ENCODE measurements around the gene PPTC7. TPM values are rescaled to one million over a fixed set of nuclear protein-coding genes. Genes with fewer than 3 reads are reported as not detected.

Gene PPTC7, protein sequence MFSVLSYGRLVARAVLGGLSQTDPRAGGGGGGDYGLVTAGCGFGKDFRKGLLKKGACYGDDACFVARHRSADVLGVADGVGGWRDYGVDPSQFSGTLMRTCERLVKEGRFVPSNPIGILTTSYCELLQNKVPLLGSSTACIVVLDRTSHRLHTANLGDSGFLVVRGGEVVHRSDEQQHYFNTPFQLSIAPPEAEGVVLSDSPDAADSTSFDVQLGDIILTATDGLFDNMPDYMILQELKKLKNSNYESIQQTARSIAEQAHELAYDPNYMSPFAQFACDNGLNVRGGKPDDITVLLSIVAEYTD
- total RNA-seq (2012; rRNA removed) = 7.4 and 10.0 TPM in 2 replicates

DNA sequence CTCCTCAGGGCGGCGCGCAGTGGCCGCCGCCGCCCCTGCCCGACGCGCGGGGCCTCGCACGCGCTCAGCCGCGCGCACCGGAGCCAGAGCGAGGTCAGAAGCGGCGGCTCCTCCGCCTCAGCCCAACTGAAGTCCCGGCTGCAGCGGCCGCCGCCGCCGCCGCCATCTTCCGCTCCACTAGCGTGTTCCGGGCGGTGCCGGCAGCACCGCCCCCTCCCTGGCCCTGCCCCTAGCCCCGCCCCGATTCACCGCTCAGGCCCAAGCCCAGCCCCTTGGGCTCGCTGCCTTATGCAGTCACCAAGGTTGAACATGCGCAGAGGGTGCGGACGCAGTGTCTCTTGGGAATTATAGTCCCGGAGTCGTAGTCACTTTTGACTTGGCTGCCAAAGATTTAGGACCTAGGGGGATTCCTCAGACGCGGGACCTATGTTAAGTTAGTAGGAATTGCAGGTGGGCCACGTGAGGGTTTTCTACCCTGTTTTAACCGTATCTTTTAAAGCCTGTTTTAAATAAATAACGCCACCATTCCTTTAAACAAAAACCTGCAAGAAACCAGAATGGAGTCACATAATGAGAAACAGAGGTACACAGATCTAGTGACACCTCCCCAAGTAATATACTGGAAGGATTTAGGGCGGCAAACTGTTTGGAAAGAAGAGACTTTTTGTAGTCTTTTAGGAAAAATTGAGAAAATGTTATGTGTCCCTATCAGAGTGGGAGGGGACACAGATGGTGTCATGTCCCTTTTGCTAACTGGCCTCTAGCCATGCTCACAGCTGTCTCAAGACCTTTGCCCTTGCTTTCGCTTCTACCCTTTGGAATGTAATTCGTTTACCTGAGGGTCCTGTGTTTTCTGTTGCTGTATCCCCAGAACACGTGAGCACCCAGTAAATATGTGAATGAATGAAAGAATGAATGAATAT, at the start of gene PPTC7:
Gene PPTC7, minus strand, starts transcription at position 182 of the 923 bp plus-strand sequence. CDS start 287 bp downstream, outside the sequence.
- no peaks in the 10 kb centered on the region for H3K27me3 ChIP-seq (ENCODE audit: control insufficient read depth, insufficient read depth, low read length)
- H3K4me2 ChIP-seq (ENCODE audit: low read length) = peak within 1 kb of the TSS; percentile 92
- H3K4me1 ChIP-seq (ENCODE audit: control insufficient read depth, insufficient read depth, low read length) = peaks cover 22% of the 10 kb centered on the region
- H3K36me3 ChIP-seq (ENCODE audit: insufficient read depth, low read length) = no peaks in the 10 kb centered on the region
- peak within 1 kb of the TSS; percentile 80 for H3K4me3 ChIP-seq (ENCODE audit: low read length)
- peak within 1 kb of the TSS; percentile 89 for H3K9ac ChIP-seq (ENCODE audit: low read depth, low read length)
- no peaks in the 10 kb centered on the region for H3K9me3 ChIP-seq (replicated peaks; ENCODE audit: low read length)

DNA sequence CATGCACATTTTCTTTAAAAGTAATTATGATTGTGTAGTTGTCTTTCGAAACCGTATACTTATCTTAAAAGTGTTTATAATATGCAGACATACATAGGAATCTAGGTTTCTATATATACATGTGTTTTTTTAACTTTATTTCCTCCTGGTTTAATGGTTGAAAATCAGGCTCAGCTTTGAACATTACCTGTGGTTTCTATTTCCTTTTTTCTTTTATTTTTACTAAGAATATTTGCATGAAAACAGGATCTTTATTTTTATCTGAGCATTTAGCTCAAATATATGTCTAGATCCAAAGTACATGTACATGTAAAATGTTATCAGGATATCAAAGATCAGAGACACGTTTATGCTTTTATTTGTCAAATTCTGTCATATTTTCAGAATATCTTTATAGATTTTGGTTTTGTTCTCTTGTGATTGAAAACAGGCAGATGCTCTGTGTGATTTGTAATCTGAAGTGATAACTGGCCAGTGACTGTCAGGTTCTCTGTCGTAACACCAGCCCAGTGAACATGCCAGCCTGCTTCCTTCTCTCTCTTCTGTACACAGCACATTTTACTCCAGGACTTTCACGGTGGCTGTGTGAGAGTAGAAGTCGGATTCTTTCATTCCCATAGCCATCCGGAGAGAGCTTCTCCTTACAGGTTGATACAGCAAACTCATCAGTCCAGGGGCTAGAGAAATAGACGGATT, 44.5 kb upstream of the PPTC7 start:
- no peaks in the 10 kb centered on the region for H3K9me3 ChIP-seq (replicated peaks; ENCODE audit: low read length)
- H3K4me3 ChIP-seq (ENCODE audit: low read length) = no peak overlapping the region
- H3K27me3 ChIP-seq (ENCODE audit: control insufficient read depth, insufficient read depth, low read length) = no peaks in the 10 kb centered on the region
- H3K36me3 ChIP-seq (ENCODE audit: insufficient read depth, low read length) = no peaks in the 10 kb centered on the region
- no peak overlapping the region for H3K4me2 ChIP-seq (ENCODE audit: low read length)
- no peaks in the 10 kb centered on the region for H3K4me1 ChIP-seq (ENCODE audit: control insufficient read depth, insufficient read depth, low read length)
- no peak overlapping the region for H3K9ac ChIP-seq (ENCODE audit: low read depth, low read length)

DNA sequence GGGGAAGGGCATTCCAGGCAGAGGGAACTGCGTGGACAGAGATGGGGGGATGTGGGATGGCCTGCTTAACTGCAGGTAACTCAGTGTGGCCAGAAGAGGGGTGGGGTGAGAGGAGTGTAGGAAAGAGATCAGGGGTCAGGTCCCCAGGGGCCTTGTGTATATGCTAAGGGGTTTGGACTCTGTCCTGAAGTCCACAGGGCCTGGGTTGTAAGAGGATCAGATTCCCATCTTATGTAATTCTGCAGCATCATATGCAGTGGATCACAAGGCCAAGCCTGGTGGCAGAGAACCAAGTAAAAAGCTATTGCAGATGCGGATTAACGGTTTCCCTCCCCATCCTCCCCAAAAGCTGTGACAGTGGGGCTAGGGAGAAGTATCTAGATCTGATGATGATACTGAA, 39.5 kb upstream of the PPTC7 start:
- no peak overlapping the region for H3K9ac ChIP-seq (ENCODE audit: low read depth, low read length)
- no peaks in the 10 kb centered on the region for H3K27me3 ChIP-seq (ENCODE audit: control insufficient read depth, insufficient read depth, low read length)
- H3K4me1 ChIP-seq (ENCODE audit: control insufficient read depth, insufficient read depth, low read length) = no peaks in the 10 kb centered on the region
- no peaks in the 10 kb centered on the region for H3K36me3 ChIP-seq (ENCODE audit: insufficient read depth, low read length)
- H3K4me3 ChIP-seq (ENCODE audit: low read length) = no peak overlapping the region
- H3K9me3 ChIP-seq (replicated peaks; ENCODE audit: low read length) = no peaks in the 10 kb centered on the region
- no peak overlapping the region for H3K4me2 ChIP-seq (ENCODE audit: low read length)

DNA sequence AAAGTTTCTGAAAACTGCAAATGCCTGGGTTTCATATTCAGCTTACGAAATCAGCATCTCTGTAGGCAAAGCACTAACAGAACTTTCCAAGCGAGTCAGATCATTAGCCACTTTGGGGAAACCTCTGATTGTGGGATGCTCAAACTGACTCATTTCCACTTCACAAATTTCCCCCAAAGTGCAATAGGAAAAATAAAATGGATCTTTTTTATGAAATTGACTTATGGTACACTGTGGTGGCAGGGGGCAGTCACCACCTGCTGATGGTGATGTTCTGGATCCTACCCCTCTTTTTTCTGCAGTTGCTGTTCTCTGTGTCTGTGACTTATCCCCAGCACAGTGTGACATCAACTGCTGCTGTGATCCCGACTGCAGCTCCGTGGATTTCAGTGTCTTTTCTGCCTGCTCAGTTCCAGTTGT, 36.4 kb upstream of the PPTC7 start:
- no peaks in the 10 kb centered on the region for H3K9me3 ChIP-seq (replicated peaks; ENCODE audit: low read length)
- peaks cover 4% of the 10 kb centered on the region for H3K4me1 ChIP-seq (ENCODE audit: control insufficient read depth, insufficient read depth, low read length)
- no peak overlapping the region for H3K4me3 ChIP-seq (ENCODE audit: low read length)
- H3K36me3 ChIP-seq (ENCODE audit: insufficient read depth, low read length) = peaks cover 3% of the 10 kb centered on the region
- no peak overlapping the region for H3K9ac ChIP-seq (ENCODE audit: low read depth, low read length)
- no peak overlapping the region for H3K4me2 ChIP-seq (ENCODE audit: low read length)
- H3K27me3 ChIP-seq (ENCODE audit: control insufficient read depth, insufficient read depth, low read length) = no peaks in the 10 kb centered on the region

DNA sequence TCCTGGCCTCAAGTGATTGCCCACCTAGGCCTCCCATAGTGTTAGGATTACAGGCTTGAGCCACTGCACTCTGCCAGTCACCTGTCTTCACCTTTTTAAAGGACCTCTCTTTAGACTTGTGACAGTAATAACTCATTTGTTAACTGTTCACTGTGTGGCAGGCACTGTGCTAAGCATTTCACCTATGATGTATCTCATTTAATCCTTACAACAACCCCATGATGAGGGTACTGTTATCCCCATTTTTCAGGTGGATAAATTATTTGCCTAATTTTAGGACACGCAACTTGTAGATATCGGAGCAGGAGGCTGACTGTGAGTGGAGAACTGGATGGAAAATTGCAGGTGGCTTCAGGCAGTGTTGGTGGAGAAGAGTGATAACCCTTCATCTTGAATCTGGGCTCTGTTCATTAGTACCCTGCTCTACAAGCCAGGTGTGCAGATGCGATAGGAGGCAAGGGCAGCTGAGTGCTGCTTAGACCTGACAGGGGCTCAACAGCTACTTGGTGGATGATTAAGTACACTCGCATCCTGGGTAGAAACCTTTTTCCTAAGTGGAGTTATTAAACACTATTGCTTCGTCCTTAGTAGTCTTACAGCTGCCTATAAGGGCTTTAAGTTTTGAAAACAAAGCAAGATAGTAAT, 33.5 kb upstream of the PPTC7 start:
- Histone ChIP-seq H3K9me3 (replicated peaks; ENCODE audit: low read length) (no peaks in the 10 kb centered on the region), H3K4me3 (ENCODE audit: low read length) (no peak overlapping the region), H3K36me3 (ENCODE audit: insufficient read depth, low read length) (peaks cover 3% of the 10 kb centered on the region), H3K4me2 (ENCODE audit: low read length) (no peak overlapping the region), H3K27me3 (ENCODE audit: control insufficient read depth, insufficient read depth, low read length) (no peaks in the 10 kb centered on the region), H3K9ac (ENCODE audit: low read depth, low read length) (no peak overlapping the region), H3K4me1 (ENCODE audit: control insufficient read depth, insufficient read depth, low read length) (peaks cover 9% of the 10 kb centered on the region)

DNA sequence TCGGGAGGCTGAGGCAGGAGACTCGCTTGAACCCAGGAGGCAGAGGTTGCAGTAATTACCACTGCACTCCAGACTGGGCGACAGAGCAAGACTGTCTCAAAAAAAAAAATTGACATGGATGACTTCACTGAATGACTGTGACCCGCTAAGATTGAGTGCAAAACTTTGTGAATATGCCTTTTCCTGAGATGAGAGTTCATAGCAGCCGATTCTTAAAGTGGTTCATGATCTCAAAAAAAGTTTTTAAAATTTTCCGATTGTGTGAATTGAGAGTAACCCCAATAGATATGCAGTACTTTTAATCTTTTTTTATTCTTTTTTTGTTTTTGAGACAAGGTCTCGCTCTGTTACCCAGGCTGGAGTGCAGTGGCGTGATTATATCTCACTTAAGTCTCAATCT, 32.1 kb upstream of the PPTC7 start:
- H3K27me3 ChIP-seq (ENCODE audit: control insufficient read depth, insufficient read depth, low read length) = no peaks in the 10 kb centered on the region
- peaks cover 9% of the 10 kb centered on the region for H3K4me1 ChIP-seq (ENCODE audit: control insufficient read depth, insufficient read depth, low read length)
- no peak overlapping the region for H3K4me2 ChIP-seq (ENCODE audit: low read length)
- no peak overlapping the region for H3K9ac ChIP-seq (ENCODE audit: low read depth, low read length)
- no peaks in the 10 kb centered on the region for H3K9me3 ChIP-seq (replicated peaks; ENCODE audit: low read length)
- H3K36me3 ChIP-seq (ENCODE audit: insufficient read depth, low read length) = peaks cover 3% of the 10 kb centered on the region
- no peak overlapping the region for H3K4me3 ChIP-seq (ENCODE audit: low read length)

DNA sequence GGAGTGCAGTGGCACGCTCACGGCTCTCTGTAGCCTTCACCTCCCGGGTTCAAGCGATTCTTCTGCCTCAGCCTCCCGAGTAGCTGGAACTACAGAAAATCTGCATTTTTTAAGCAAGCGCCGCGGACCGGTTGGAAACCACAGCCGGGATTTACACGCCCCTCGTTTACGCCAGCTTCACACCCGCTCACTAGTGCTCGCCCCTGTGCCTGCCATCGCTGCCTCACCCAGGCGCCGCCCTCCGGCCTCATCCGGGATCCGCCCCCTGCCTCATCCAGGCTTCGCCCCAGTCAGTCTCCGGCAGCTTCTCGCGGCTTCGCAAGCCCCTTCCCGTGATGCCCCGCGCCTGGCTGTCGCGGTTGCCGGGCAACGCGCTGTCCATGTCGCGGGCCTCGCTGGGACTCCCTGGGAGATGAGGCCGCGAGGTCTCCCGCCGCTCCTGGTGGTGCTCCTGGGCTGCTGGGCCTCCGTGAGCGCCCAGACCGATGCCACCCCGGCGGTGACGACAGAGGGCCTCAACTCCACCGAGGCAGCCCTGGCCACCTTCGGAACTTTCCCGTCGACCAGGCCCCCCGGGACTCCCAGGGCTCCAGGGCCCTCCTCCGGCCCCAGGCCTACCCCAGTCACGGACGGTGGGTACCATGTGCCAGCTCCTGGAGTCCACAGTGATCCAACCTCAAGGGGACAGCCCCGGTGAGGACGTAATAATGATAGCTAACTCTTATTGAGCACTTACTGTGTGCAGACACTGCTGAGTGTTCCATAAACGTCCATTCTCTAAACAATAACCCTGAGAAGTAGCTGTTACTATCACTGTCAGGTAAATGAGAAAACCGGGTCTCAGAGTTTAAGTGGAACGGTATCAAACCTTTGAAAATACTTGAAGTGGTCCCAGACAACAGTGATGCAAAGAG, 30.9 kb upstream of the PPTC7 start, which contains the start of gene TCTN1:
Gene TCTN1, plus strand, starts transcription at position 359 of the 914 bp plus-strand sequence. Its CDS starts 54 bp downstream, at position 413.
- Histone ChIP-seq H3K4me3 (ENCODE audit: low read length) (peak within 1 kb of the TSS; percentile 80), H3K4me2 (ENCODE audit: low read length) (peak within 1 kb of the TSS; percentile 85), H3K9ac (ENCODE audit: low read depth, low read length) (peak within 1 kb of the TSS; percentile 90), H3K4me1 (ENCODE audit: control insufficient read depth, insufficient read depth, low read length) (peaks cover 9% of the 10 kb centered on the region), H3K9me3 (replicated peaks; ENCODE audit: low read length) (no peaks in the 10 kb centered on the region), H3K27me3 (ENCODE audit: control insufficient read depth, insufficient read depth, low read length) (no peaks in the 10 kb centered on the region), H3K36me3 (ENCODE audit: insufficient read depth, low read length) (peaks cover 3% of the 10 kb centered on the region)

DNA sequence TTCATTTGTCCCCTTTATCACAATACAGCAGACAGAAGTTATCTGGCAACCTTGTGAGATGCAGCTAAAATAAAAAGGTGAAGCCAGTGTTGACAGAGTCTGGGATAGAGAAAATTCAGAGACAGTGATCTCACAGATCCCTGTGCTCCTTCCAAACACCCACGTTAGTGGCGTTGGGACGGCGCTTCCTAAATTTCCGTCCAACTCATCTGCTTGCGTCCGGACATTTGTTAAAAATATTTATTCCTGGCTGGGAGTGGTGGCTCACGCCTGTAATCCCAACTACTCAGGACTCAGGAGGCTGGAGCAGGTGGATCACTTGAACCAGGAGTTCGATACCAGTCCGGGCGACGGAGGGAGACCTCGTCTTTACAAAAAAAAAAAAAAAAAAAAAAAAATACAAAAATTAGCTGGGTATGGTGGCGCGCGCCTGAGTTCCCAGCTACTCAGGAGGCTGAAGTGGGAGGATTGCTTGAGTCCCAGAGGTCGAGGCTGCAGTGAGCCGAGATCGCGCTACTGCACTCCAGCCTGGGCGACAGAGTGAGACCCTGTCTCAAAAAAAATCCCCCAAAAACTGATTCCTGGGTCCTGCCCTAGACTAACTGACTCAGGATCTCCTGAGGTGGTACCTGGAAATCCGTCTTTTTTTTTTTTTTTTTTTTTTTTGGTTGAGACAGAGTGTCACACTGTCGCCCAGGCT, 30.1 kb upstream of the PPTC7 start:
- H3K36me3 ChIP-seq (ENCODE audit: insufficient read depth, low read length) = peaks cover 3% of the 10 kb centered on the region
- H3K4me2 ChIP-seq (ENCODE audit: low read length) = peak overlapping the region; percentile 85
- peak overlapping the region; percentile 80 for H3K4me3 ChIP-seq (ENCODE audit: low read length)
- H3K4me1 ChIP-seq (ENCODE audit: control insufficient read depth, insufficient read depth, low read length) = peaks cover 9% of the 10 kb centered on the region
- peak overlapping the region; percentile 90 for H3K9ac ChIP-seq (ENCODE audit: low read depth, low read length)
- no peaks in the 10 kb centered on the region for H3K27me3 ChIP-seq (ENCODE audit: control insufficient read depth, insufficient read depth, low read length)
- no peaks in the 10 kb centered on the region for H3K9me3 ChIP-seq (replicated peaks; ENCODE audit: low read length)

DNA sequence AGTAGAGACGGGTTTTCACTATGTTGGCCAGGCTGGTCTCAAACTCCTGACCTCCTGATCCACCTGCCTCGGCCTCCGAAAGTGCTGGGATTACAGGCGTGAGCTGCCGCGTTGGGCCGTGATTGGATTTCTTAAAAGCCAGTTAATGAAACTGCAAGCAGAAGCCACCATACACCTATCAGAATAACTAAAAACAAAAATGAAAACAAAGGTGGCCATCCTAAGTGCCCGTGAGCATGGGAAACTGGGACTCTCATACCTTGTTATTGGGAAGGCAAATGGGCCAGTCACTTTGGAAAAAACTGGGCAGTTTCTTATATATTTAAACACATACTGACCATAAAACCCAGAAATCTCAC, 23.1 kb upstream of the PPTC7 start:
- H3K9me3 ChIP-seq (replicated peaks; ENCODE audit: low read length) = no peaks in the 10 kb centered on the region
- H3K4me1 ChIP-seq (ENCODE audit: control insufficient read depth, insufficient read depth, low read length) = no peaks in the 10 kb centered on the region
- H3K27me3 ChIP-seq (ENCODE audit: control insufficient read depth, insufficient read depth, low read length) = no peaks in the 10 kb centered on the region
- no peak overlapping the region for H3K4me3 ChIP-seq (ENCODE audit: low read length)
- no peaks in the 10 kb centered on the region for H3K36me3 ChIP-seq (ENCODE audit: insufficient read depth, low read length)
- no peak overlapping the region for H3K4me2 ChIP-seq (ENCODE audit: low read length)
- H3K9ac ChIP-seq (ENCODE audit: low read depth, low read length) = no peak overlapping the region

Data from skeletal muscle satellite cell (primary cell).